ENCODE data around the gene NRXN2. TPM values are rescaled to one million over a fixed set of nuclear protein-coding genes. Genes with fewer than 3 reads are reported as not detected.

Gene NRXN2
- total RNA-seq, 1 experiment from 2014 or later, result not detected

DNA sequence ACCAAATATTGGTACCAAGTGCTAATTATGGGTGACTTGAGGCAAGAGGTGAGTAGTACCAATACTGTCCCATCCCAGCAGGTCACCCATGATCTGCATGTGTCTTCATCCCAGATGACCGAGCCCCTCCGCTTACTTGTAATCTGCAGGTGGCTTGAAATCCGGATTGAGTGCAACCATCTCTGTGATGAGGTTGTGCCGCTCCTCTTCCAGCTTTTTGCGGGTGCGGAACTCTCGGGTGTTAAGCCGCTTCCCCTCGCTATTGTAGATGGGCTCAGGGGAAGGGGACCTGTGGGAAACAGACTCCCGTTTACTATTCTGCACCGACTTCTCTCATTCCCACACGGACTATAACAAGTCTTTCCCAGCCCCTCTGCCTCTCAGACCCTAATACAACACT lies 47.1 kb upstream of the NRXN2 start:
- CTCF ChIA-PET, result interaction anchor here (0.6 to 2.7 kb wide), 3 partner anchors 9 to 73 kb away, joined by 3 to 9 read pairs (median 3); partner anchors contain the start of gene RASGRP2

GRCh38 chr11:64769283-64769682 lies 46.3 kb upstream of the NRXN2 start:
- POLR2A ChIA-PET, result interaction anchor here (1.0 kb wide), 1 partner anchor 9 kb away, joined by 3 read pairs; no protein-coding TSS in a partner anchor
- H3K27me3 Mint-ChIP-seq (ENCODE audit: insufficient read depth, unreplicated experiment), result no peaks in the 10 kb centered on the region
- intact Hi-C loops (cut with micrococcal nuclease), result no loop called here
- BruUV-seq (replicated peaks), result TSS peak; percentile 3
- CTCF ChIA-PET, result interaction anchor here (0.6 kb wide), 1 partner anchor 74 kb away, joined by 3 read pairs; no protein-coding TSS in a partner anchor
- TF ChIP-seq, protein P1, sequence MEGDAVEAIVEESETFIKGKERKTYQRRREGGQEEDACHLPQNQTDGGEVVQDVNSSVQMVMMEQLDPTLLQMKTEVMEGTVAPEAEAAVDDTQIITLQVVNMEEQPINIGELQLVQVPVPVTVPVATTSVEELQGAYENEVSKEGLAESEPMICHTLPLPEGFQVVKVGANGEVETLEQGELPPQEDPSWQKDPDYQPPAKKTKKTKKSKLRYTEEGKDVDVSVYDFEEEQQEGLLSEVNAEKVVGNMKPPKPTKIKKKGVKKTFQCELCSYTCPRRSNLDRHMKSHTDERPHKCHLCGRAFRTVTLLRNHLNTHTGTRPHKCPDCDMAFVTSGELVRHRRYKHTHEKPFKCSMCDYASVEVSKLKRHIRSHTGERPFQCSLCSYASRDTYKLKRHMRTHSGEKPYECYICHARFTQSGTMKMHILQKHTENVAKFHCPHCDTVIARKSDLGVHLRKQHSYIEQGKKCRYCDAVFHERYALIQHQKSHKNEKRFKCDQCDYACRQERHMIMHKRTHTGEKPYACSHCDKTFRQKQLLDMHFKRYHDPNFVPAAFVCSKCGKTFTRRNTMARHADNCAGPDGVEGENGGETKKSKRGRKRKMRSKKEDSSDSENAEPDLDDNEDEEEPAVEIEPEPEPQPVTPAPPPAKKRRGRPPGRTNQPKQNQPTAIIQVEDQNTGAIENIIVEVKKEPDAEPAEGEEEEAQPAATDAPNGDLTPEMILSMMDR (IDR thresholded peaks at IDR 0.05; ENCODE audit: unreplicated experiment), result no peak
- no peak overlapping the region for H3K4me3 Mint-ChIP-seq (ENCODE audit: unreplicated experiment)
- H3K9me3 Mint-ChIP-seq (ENCODE audit: unreplicated experiment), result no peaks in the 10 kb centered on the region
- H3K27ac Mint-ChIP-seq (ENCODE audit: low read depth, unreplicated experiment), result no peak overlapping the region
- H3K4me1 Mint-ChIP-seq (ENCODE audit: insufficient read depth, unreplicated experiment), result peaks cover 7% of the 10 kb centered on the region
- H3K36me3 Mint-ChIP-seq (ENCODE audit: insufficient read depth, unreplicated experiment), result peaks cover 100% of the 10 kb centered on the region
- no peak for DNase-seq (ENCODE audit: unreplicated experiment)

More for the DNA sequence above, 47.1 kb upstream of the NRXN2 start:
- H3K4me1 Mint-ChIP-seq (ENCODE audit: insufficient read depth, unreplicated experiment), result peaks cover 7% of the 10 kb centered on the region
- TF ChIP-seq, protein P1 (IDR thresholded peaks at IDR 0.05; ENCODE audit: unreplicated experiment), result no peak
- intact Hi-C loops (cut with micrococcal nuclease), result no loop called here
- H3K4me3 Mint-ChIP-seq (ENCODE audit: unreplicated experiment), result no peak overlapping the region
- DNase-seq (ENCODE audit: unreplicated experiment), result no peak
- no peaks in the 10 kb centered on the region for H3K27me3 Mint-ChIP-seq (ENCODE audit: insufficient read depth, unreplicated experiment)
- peaks cover 100% of the 10 kb centered on the region for H3K36me3 Mint-ChIP-seq (ENCODE audit: insufficient read depth, unreplicated experiment)
- no peak overlapping the region for H3K27ac Mint-ChIP-seq (ENCODE audit: low read depth, unreplicated experiment)
- POLR2A ChIA-PET, result interaction anchor here (9.8 kb wide), 1 partner anchor 8 kb away, joined by 86 read pairs; the partner anchor contains the start of gene PYGM
- no peaks in the 10 kb centered on the region for H3K9me3 Mint-ChIP-seq (ENCODE audit: unreplicated experiment)
- BruUV-seq (replicated peaks), result no TSS peak

- H3K4me1 Mint-ChIP-seq (ENCODE audit: insufficient read depth, unreplicated experiment), result peaks cover 7% of the 10 kb centered on the region
- no peaks in the 10 kb centered on the region for H3K27me3 Mint-ChIP-seq (ENCODE audit: insufficient read depth, unreplicated experiment)
- ChIA-PET CTCF (interaction anchor here (0.6 to 1.9 kb wide), 8 partner anchors 8 to 149 kb away, joined by 3 to 15 read pairs (median 3); no protein-coding TSS in a partner anchor), POLR2A (interaction anchor here (1.0 kb wide), 1 partner anchor 10 kb away, joined by 3 read pairs; no protein-coding TSS in a partner anchor)
- H3K36me3 Mint-ChIP-seq (ENCODE audit: insufficient read depth, unreplicated experiment), result peaks cover 99% of the 10 kb centered on the region
- intact Hi-C loops (cut with micrococcal nuclease), result no loop called here
- H3K27ac Mint-ChIP-seq (ENCODE audit: low read depth, unreplicated experiment), result no peak overlapping the region
- DNase-seq (ENCODE audit: unreplicated experiment), result no peak
- TF ChIP-seq, protein P1 (IDR thresholded peaks at IDR 0.05; ENCODE audit: unreplicated experiment), result no peak
- BruUV-seq (replicated peaks), result no TSS peak
- no peak overlapping the region for H3K4me3 Mint-ChIP-seq (ENCODE audit: unreplicated experiment)
- no peaks in the 10 kb centered on the region for H3K9me3 Mint-ChIP-seq (ENCODE audit: unreplicated experiment)
These were observed 45.3 kb upstream of the NRXN2 start for GRCh38 chr11:64768300-64768694.

- Mint-ChIP-seq H3K4me3 (ENCODE audit: unreplicated experiment) (no peak overlapping the region), H3K27me3 (ENCODE audit: insufficient read depth, unreplicated experiment) (no peaks in the 10 kb centered on the region), H3K9me3 (ENCODE audit: unreplicated experiment) (no peaks in the 10 kb centered on the region), H3K36me3 (ENCODE audit: insufficient read depth, unreplicated experiment) (peaks cover 99% of the 10 kb centered on the region), H3K27ac (ENCODE audit: low read depth, unreplicated experiment) (no peak overlapping the region), H3K4me1 (ENCODE audit: insufficient read depth, unreplicated experiment) (peaks cover 7% of the 10 kb centered on the region)
- peak; percentile 68 for DNase-seq (ENCODE audit: unreplicated experiment)
- intact Hi-C loops (cut with micrococcal nuclease), result no loop called here
- ChIA-PET POLR2A (no interaction called here), CTCF (interaction anchor here (0.6 to 1.9 kb wide), 12 partner anchors 9 to 150 kb away, joined by 3 to 15 read pairs (median 3); no protein-coding TSS in a partner anchor)
- TF ChIP-seq, protein P1 (IDR thresholded peaks at IDR 0.05; ENCODE audit: unreplicated experiment), result peak; percentile 61
- no TSS peak for BruUV-seq (replicated peaks)
These were observed 44.6 kb upstream of the NRXN2 start for GRCh38 chr11:64767344-64768299.

Data from MCF 10A (cell line).